Prostate gland (tissue), 2 donors: ENCODE data around the gene SS18L1. TPM values are rescaled to one million over a fixed set of nuclear protein-coding genes. Genes with fewer than 3 reads are reported as not detected.

ENCODE experiments used
- DNase-seq: peaks from one replicate; pipeline ENCODE4 v3.0.0-alpha.2; 2019; ENCODE audit warnings: low spot score
- H3K27ac ChIP-seq, 2 donors: fragments of 200-600 bp; sonication (generic); 2 replicates each; pipeline ENCODE4 v1.5.1; 2017 to 2019
- H3K27me3 ChIP-seq: fragments of 200-600 bp; sonication (generic); replicated peaks from 2 replicates; pipeline ENCODE4 v1.5.1; 2019; ENCODE audit not compliant: insufficient read depth
- H3K36me3 ChIP-seq, 2 donors: fragments of 200-600 bp; sonication (generic); 1 replicate in 1 of 2; 2 replicates in 1 of 2; pipeline versions ENCODE4 v1.5.1 to v1.8.1; 2017 to 2019
- H3K4me1 ChIP-seq: fragments of 200-600 bp; sonication (generic); replicated peaks from 2 replicates; pipeline ENCODE4 v1.5.1; 2019
- H3K4me3 ChIP-seq, 2 donors: fragments of 200-600 bp; sonication (generic); 2 replicates each; pipeline ENCODE4 v1.5.1; 2017 to 2019
- H3K9me3 ChIP-seq: fragments of 200-600 bp; sonication (generic); 2 replicates; pipeline ENCODE4 v1.5.1; 2017
- CTCF ChIP-seq, 4 experiments: fragments of 200-600 bp in 2 of 4; fragments of 450-650 bp in 2 of 4; sonication (generic) in 2 of 4; IDR thresholded peaks; 1 replicate in 3 of 4; 2 replicates in 1 of 4; pipeline ENCODE4 v1.5.1; 2016 to 2019; ENCODE audit warnings: antibody characterized with exemption in 4 of 4, mild to moderate bottlenecking in 2 of 4, moderate library complexity in 2 of 4
- POLR2A ChIP-seq: fragments of 450-650 bp; IDR thresholded peaks from one replicate; pipeline ENCODE4 v1.6.1; 2016; ENCODE audit warnings: antibody characterized with exemption, mild to moderate bottlenecking
- POLR2AphosphoS5 ChIP-seq: sonication (generic); formaldehyde crosslinking; IDR thresholded peaks from one replicate; pipeline ENCODE4 v1.6.1; 2017; ENCODE audit warnings: antibody characterized with exemption
- WGBS: methylation state at CpG from one replicate; pipeline ENCODE4 v1.1.5; 2018; 5-methylcytosine and 5-hydroxymethylcytosine counted together
- intact Hi-C: fragments of 100-400 bp; cut with DNase I; formaldehyde crosslinking; loops from one replicate; pipeline ENCODE4 v1.14.2; 2022
- total RNA-seq, 2 donors: library from RNA; depleted of rRNA; stranded (reverse); fragments of >200 nt; gene quantifications; one replicate each; pipeline ENCODE4 v1.1.0, GENCODE V29; 2016

Gene SS18L1
- total RNA-seq, 2 donors from 2014 or later: 17.9 to 32.7 TPM

GRCh38 chr20:62209850-62210495 is 66.4 kb downstream of the SS18L1 start:
- Histone ChIP-seq H3K9me3 (no peaks in the 10 kb centered on the region), H3K27ac (no peak overlapping the region), H3K4me1 (peaks cover 6% of the 10 kb centered on the region), H3K4me3 (no peak overlapping the region), H3K27me3 (no peaks in the 10 kb centered on the region), H3K36me3 (no peaks in the 10 kb centered on the region)
- intact Hi-C loops: no loop called here
- 61% methylated on average over 17 of the region's 17 CpGs for WGBS
- DNase-seq: no peak
- TF ChIP-seq POLR2AphosphoS5: no peak
- no peak for TF ChIP-seq POLR2A

- no peak for DNase-seq
- intact Hi-C loops: no loop called here
These were observed 66.9 kb downstream of the SS18L1 start for GRCh38 chr20:62210496-62210855.

GRCh38 chr20:62211216-62211615 is 67.6 kb downstream of the SS18L1 start:
- TF ChIP-seq CTCF (IDR thresholded peaks at IDR 0.05) (no peak), POLR2AphosphoS5 (no peak)
- Histone ChIP-seq H3K4me1 (peaks cover 14% of the 10 kb centered on the region), H3K4me3 (no peak overlapping the region), H3K27ac (no peak overlapping the region), H3K36me3 (no peaks in the 10 kb centered on the region), H3K27me3 (no peaks in the 10 kb centered on the region), H3K9me3 (no peaks in the 10 kb centered on the region)
- DNase-seq: no peak
- intact Hi-C loops: no loop called here
- WGBS: 85% methylated on average over 8 of the region's 8 CpGs

More at GRCh38 chr20:62210496-62210855, 66.9 kb downstream of the SS18L1 start:
- Histone ChIP-seq H3K4me1 (peaks cover 8% of the 10 kb centered on the region), H3K27ac (no peak overlapping the region), H3K36me3 (no peaks in the 10 kb centered on the region), H3K27me3 (no peaks in the 10 kb centered on the region), H3K4me3 (no peak overlapping the region), H3K9me3 (no peaks in the 10 kb centered on the region)
- 53% methylated on average over 20 of the region's 21 CpGs for WGBS
- TF ChIP-seq POLR2AphosphoS5 (no peak), CTCF (IDR thresholded peaks at IDR 0.05) (no peak), POLR2A (no peak)

- Histone ChIP-seq H3K9me3 (no peaks in the 10 kb centered on the region), H3K27me3 (no peaks in the 10 kb centered on the region), H3K4me1 (peaks cover 14% of the 10 kb centered on the region), H3K36me3 (no peaks in the 10 kb centered on the region), H3K4me3 (no peak overlapping the region), H3K27ac (no peak overlapping the region)
- TF ChIP-seq POLR2A (no peak), POLR2AphosphoS5 (no peak), CTCF (IDR thresholded peaks at IDR 0.05) (no peak)
- DNase-seq: no peak
- WGBS: 69% methylated on average over 7 of the region's 9 CpGs
- intact Hi-C loops: no loop called here
These were observed 68.3 kb downstream of the SS18L1 start for GRCh38 chr20:62211769-62212288.

DNA sequence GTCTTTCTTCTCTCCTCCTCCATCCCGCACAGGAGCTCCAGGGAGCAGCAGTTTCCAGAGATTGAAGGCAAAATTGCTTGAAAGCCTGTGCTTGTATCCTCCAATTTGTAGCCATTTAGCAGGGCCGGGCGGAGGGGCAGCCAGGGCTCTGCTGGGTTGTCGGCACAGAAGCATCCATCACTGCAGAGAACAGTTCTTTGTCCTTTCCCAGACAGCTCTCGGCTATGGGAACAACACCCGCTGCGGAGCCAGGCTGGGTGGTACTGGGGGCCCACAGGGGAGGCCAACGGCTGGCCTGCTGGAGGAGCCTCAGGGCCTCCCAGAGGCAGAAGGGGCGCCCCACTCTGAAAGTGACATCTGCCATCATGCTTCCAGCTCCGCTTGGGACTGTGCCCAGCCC is 68.7 kb downstream of the SS18L1 start:
- no peaks in the 10 kb centered on the region for H3K36me3 ChIP-seq
- H3K4me1 ChIP-seq: peaks cover 14% of the 10 kb centered on the region
- no peaks in the 10 kb centered on the region for H3K9me3 ChIP-seq
- 29% methylated on average over 10 of the region's 10 CpGs for WGBS
- H3K4me3 ChIP-seq: no peak overlapping the region
- DNase-seq: no peak
- intact Hi-C loops: no loop called here
- TF ChIP-seq POLR2AphosphoS5 (no peak), CTCF (IDR thresholded peaks at IDR 0.05) (no peak), POLR2A (no peak)
- no peak overlapping the region for H3K27ac ChIP-seq
- H3K27me3 ChIP-seq: no peaks in the 10 kb centered on the region
